GM21390 (cell line): ENCODE data around the gene CD81.
A peak's percentile ranks its signal among the peaks of the same experiment; 100 is the strongest.

Experiments
- ATAC-seq: cut with Tn5 transposase; IDR thresholded peaks from one replicate; pipeline ENCODE4 v1.9.1; 2021; ENCODE audit not compliant: unreplicated experiment

The CD81 gene

DNA sequence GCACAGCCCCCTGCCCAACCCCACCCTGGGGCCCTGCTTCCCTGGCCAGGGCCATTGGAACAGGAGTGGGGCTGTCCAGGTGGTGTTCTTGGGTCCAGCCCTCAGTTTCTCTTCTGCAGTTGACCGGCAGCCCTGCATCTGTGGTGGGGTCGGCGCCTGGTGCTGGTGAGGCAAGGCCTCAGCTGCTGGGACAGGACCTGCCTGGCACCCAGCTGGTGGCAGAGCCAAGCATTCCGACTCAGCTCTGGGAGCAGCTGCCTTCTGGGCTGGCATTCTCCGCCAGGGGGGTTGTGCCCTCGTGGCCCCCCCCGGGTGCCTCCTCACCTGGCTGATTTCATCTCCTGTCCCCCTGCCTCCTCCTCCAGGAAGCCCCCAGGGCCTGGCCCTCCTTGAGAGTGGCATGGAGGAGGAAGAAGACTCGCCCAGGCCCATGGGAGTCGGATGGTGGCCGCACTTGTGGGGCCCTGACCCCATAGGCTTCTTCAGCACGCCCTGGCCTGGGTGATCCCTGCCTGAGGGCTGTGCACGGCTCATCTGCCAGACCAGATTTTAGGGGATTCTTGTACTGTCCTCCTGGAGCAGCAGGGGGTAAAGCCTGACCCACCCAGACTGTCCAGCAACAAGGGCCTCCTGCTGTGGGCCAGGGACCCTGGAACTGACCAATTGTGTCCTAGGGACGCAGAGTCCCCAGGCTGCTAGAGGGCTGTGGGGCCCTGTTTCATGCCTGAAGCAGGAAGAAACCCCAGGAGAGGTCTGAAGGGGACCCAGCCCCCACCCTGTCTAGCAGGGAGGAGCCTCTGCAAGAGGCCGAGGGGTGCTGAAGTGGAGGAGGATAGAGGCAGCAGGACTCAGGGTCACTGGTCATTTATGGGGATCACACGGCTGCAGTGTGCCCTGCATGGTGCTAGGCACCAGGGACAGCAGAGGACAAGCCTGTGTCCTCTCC, 11.6 kb downstream of the CD81 start:
- no peak for ATAC-seq

DNA sequence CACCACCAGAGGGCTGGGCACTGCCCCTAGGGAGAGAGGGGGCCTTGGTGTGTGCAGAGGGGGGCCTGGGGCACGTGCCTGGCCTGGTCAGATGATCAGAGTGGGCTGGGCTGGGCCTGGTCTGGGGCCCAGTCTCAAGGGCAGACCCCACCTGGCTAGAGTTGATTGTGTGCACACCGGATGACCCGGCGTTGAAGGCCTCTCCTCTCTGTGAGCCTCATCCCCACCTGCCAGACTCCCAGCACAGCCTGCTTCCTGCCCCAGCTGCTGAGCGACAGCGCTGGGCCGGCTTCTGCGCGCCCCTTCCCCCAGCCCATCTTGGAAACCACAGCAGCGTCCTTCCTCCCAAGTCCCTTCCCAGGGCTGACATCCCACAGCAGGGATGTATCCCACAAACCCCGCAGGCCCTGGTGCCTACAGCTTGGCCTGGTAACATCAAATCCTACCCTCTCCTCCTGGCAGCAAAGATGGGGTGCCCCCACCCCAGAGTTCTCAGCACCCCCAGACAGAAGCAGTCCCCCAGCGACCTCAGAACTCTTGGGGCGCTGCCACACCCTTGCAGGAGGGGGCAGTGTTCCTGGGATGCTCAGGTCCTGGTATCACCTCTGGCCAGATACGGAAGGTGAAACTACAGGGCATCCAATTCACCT, 12.4 kb downstream of the CD81 start:
- no peak for ATAC-seq

DNA sequence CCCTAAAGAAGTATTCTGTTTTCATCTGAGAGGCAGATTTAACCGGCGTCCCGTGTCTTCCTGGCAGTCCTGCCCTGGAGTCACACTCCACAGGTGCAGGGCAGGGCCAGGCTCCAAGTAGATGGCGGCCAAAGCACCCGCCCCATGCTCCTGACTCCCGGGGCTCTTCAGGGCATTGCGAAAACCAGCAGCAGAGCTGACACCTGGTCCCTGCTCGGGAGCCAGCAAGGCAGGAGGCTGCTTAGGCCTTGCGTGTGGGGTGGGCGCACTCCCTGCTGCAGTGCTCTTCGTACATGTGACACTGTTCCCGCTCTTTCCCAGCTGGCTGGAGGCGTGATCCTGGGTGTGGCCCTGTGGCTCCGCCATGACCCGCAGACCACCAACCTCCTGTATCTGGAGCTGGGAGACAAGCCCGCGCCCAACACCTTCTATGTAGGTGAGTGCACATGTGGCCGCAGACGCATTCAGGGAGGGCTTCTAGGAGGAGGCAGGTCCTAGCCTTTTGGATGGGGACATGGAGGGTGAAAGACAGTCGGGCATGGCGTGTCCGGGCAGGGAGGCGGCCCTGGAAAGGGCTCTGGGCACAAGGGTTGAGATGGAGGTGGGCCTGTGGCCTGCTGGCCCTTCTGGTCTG, 13.1 kb downstream of the CD81 start:
- no peak for ATAC-seq

DNA sequence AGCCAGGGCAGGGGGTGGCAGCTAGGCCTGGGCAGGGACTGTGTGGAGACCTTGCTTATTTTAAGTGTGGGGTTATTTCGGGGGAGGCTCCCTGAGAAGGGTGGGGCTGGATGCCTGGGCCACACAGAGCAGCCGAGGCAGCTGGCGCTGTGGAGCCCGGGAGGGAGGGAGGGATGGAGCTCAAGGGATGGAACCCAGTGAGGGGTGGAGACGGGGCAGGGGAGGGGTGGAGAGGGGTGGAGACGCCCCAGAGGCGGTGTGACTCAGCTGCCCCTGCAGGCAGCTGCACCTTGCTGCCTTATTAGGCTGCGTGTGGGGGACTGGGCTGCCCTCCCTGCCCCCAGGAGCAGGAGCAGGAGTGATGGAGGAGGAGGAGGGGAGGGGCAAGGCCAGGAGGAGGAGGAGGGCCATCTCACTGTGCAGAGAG, 13.6 kb downstream of the CD81 start:
- no peak for ATAC-seq

DNA sequence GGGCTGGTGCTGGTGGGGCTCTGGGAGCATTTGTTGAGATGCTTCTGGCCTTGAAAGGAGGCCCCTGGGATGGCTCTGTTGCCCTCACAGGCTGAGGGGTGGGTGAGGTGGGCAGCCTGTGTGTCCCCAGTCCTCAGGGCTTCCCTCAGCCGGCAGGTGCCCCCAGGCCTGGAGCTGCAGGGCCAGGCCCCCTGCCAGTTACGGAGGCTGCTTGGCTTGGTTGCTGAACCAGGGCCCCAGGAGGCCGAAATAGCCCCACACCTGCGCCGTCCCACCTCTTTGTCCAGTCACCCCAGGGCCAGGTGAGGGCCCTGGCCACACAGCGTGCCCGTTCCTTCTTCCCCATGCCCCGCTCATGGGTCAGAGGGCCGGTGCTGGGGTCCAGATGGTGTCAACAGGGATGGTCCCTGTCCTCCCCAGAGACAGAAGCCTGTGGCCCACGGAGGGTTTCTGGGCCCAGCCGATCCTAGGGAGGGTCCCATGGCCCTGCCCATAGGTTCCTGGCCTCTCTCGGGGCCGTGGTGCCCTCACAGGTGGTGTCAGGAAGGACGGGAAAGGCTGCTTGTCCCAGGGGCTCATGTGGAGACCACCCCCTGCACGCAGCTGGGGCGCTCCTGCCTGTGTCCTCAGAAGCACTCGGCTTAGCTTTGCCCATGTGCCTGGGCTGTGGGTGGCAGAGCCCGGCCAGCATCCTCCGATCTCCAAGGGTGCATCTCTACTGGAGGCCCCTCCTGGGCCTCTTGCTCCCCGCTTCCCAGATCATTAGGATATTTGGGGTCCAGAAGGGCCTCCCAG, 14.3 kb downstream of the CD81 start:
- no peak for ATAC-seq

DNA sequence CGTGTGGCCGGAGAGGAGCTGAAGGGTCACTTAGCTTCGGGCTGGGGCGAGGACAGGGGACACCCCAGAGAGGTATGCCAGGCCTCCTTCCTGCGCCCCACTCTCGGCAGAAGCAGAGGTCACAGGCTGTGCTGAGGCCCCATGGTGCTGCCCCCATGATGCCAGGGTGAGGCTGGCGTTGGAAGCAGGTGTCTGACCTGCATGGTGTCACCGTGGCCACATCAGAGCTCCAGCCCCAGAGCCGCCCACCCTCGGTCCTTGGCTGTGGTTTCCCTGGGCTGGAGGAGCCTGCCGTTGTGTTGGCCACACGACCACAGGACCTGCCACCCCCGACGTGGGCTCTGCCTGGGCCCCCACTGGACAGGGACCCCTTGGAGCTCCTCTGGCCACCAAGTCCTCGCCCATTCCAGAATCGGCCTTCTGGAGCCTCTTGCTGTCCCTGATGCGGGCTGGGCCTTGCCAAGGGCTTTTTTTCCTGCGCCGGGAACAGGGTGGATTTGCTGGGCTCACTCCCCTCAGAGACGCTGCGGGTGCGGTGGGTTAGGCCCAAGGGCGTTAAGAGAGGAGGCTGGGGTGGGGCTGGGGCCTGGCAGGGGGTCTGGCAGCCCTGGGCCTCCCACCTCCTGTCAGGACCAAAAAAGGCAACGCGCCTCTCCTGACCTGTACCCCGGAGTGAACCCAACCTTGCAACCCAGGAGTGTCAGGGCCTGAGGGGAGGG, 15.3 kb downstream of the CD81 start:
- ATAC-seq = no peak

DNA sequence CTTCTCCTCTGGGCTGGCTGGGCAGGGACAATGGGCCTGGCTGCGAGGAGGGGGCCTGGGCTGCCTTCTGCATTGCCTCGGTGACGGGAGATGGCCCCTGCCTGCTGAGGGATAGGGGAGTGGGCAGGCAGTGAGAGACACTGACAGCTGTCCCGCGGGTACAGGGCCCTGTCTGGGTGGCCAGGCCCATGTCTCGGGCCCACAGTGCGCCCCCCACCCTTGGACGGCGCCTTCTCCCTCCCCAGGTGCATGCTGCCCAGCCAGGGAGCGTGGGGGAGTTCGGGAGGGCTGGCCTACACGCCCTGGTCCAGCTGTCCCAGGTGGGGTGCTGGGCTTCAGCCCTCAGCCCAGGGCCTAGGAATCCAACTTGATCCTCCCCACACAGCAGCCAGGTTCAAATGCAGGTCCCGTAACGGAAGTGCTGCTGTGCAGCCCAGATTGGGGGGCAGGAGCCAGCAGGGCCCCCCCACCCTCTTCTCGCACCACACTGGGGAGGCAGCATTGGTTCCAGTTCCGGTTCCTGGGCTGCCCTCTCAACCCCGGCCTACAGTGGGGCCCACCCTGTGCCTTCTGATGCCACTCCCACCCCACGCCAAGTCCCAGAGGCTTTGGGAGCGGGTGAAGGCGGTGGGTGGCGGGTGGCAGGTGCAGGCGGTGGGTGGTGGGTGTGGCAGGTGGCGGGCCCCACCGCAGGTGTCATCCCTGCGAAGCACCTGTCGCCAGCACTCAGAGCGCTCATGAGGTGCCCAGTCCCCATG, 16.2 kb downstream of the CD81 start:
- ATAC-seq = no peak

DNA sequence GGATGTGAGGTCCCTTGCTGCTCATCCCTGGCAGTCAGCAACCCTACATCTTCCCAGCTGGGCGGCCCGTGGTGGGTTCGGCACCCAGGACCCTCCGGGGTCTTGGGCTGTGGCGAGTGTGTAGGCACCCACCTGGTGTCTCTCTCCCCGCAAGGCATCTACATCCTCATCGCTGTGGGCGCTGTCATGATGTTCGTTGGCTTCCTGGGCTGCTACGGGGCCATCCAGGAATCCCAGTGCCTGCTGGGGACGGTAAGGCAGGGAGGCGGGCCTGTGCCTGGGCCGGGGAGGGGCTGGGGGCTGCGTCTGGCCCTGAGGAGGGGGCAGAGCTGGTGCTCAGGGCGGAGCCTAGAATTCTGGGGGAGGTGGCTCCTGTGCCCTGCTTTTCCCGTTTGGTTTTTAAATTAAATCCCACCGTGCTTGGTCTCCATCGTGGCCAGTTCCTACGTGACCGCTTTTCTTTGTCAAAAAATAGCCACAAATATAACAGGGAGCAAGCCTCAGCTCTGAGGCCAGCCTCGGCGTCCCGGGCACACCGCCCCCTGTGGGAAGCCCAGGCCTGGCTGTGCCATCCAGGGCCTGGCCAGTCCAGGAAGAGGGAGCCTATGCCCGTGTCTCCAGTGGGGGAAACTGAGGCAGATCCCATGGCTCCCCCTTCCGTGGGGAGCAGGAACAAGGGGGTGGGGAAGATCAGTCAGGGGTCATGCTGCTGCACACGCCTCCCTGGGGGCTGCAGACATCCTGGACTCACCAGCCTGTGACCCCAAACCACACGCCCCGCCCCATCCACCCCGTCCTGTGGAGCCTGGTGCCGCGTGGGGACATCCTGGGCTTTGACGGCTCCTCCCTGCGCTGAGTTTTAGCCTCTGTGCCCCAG, 17.1 kb downstream of the CD81 start:
- ATAC-seq = no peak

DNA sequence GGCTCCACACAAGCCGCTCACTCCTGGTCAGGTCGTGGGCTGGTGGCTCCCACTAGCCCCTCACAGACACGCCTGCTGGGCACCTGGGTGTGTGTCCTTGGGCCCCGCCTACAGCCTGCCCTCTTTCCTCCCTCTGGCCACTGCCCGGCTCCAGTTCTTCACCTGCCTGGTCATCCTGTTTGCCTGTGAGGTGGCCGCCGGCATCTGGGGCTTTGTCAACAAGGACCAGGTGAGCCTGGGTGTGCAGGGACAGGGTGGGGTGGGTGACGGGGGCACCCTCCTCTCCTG, 17.7 kb downstream of the CD81 start:
- ATAC-seq = no peak

DNA sequence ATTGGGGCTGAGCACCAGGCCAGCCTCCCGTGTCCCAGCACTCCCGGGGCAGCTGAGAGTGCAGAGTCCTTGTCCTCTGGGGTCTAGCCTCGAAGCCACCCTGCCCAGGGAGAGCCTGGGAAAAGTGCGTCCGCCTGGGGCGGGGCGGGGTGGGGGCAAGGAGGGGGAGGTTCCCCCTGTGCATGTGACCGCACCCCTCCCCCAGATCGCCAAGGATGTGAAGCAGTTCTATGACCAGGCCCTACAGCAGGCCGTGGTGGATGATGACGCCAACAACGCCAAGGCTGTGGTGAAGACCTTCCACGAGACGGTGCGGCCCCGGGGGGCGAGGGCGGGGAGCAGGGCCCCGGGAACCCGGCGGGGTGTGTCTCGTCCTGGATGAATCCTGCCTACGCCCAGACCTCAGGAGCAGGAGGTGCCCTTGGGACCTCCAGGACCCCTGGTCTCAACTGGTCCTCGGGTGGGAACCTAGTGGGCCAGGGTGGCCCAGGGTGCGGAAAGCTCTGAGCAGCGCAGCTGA, 18.2 kb downstream of the CD81 start:
- ATAC-seq = no peak

DNA sequence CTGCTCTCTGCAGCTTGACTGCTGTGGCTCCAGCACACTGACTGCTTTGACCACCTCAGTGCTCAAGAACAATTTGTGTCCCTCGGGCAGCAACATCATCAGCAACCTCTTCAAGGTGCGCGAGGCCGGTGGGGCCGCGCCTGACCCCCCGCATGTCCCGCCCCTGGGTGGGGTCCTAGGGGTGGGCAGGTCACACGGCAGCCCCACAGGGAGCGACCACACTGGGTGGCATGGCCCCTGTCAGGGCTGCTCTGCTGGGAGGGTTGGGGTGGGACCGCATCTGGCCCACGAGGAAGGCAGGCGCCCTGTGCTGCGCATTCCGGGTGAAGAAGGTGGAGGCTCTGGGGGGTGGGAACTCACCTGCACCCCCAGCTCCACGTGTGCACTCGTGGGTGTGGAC, 18.7 kb downstream of the CD81 start:
- no peak for ATAC-seq

DNA sequence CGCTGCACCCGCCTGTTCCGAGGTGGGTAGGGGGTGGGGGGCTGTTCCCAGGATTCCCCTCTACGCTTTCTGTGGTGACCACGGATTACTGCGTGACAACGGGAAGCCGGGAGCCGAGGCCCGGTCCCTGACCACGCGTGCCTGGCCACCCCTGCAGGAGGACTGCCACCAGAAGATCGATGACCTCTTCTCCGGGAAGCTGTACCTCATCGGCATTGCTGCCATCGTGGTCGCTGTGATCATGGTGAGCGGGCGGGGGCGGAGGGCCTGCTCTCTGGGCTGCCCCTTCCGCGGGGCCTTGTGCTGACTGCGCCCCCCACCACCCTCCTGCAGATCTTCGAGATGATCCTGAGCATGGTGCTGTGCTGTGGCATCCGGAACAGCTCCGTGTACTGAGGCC, 19.4 kb downstream of the CD81 start:
- no peak for ATAC-seq

DNA sequence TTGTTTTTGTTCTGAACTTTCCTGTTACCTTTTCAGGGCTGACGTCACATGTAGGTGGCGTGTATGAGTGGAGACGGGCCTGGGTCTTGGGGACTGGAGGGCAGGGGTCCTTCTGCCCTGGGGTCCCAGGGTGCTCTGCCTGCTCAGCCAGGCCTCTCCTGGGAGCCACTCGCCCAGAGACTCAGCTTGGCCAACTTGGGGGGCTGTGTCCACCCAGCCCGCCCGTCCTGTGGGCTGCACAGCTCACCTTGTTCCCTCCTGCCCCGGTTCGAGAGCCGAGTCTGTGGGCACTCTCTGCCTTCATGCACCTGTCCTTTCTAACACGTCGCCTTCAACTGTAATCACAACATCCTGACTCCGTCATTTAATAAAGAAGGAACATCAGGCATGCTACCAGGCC, 19.9 kb downstream of the CD81 start:
- ATAC-seq = no peak

DNA sequence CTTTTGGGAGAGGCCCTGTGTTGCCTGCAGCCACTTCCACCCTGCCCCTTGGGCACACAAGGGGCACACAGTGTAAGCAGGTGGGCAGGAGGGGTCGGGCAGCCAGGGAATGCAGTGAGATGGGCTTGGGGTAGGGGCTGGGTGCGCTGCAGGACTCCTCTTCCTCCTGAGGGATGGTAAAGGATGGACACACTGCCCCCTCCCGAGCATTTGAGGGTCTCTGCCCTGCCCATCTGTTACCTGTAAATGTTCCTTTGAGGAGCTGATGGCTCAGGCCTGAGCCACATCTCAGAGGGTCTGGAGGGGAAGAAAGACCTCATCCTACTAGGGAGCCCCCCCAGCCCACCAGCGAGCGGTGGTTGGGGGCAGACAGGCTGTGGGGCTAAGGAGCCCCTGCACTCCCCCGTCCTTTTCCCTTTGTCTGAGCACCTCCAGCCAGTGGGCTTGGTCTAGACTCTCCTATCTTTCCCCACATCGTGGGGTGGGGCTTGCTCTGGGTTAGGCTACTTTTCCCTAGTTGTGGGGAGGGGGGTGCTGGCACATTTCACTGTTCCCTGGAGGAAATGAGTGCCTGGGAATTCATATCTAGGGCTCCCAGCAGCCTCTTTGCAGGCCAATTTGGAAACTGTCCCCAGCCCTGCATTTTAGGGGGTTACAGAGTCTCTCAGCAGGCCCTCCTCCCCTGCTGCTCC, 21.7 kb downstream of the CD81 start:
- ATAC-seq = no peak

DNA sequence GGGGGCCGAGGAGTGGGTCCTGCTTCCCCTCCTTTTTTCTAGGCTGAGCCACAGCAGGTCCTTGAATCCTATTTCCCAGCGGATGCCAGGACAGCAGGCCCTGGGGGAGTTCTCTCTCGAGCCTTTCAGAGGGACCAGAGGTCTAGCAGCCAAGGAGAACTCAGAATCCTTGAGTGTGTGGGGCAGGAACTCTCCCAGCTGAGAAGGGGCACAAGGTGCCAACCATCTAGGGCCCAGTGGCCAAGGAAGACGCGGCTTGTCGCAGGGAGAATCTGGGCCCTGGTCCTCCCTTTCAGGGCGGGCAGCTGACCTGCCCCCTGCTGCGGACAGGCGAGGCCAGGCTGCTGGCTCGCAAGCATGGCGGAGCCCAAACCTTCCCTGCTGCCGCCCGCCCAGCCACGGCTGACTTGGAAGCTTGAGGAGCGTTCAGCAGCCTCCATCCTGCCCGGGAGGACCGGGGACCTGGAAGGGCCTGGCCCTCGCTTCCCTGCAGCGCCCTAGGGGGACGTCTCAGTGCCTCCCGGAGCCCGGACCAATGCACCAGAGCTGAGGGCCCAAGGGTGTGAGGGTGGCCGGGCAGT, 22.5 kb downstream of the CD81 start:
- peak; percentile 6 for ATAC-seq

DNA sequence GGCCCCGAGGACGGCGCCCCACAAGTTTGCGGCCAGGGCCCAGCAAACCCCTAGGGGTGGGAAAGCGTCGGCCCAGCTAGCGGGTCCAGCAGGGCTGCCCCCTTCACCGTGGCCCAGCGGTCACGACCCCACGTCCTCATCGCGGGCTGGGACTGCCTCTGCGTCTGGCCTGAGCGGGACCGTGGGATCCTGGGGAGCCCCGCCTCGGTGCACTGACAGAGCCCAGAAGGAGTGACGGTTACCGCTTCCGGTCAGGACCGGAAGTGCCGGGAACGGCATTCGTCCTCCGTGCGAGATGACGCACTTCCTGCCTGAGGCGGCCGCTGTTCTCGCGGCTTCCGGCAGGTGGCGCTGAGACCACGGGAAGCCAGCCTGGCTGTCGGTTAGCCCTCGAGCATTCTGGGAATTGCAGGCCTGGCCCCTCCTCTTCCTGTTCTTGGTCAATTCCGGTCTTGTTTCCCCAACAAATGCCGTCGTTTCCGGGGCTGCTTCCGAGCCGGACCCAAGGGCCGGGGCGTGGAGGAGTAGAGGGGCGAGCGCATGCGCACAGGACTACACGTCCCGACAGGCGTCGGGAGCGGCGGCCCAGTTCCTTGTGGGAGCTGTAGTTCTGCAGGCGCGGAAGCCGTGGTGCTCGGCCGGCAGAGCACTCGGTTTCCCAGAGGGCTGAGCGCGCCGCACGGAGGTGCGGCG, 23.1 kb downstream of the CD81 start, which contains the start of gene TSSC4:
TSSC4 (plus strand) TSS at position 682 of the 693 bp plus-strand sequence. CDS start 1,884 bp downstream, outside the sequence.
- ATAC-seq = peak; percentile 78
